H9 (cell line): ENCODE measurements around the gene GP1BB. TPM values are rescaled to one million over a fixed set of nuclear protein-coding genes. Genes with fewer than 3 reads are reported as not detected.

Experiments used
- DNase-seq: peaks from one replicate; pipeline ENCODE4 v3.0.0-alpha.2; 2017
- H2AFZ ChIP-seq: one replicate; pipeline ENCODE4 v1.6.1; 2013; ENCODE audit warnings: mild to moderate bottlenecking, low read length, control low read depth, moderate library complexity
- H2AK5ac ChIP-seq: 2 replicates; pipeline ENCODE4 v1.6.1; 2013; ENCODE audit warnings: low read length, control low read depth, mixed read lengths; ENCODE audit not compliant: insufficient read length
- H2BK120ac ChIP-seq: one replicate; pipeline ENCODE4 v1.6.1; 2013; ENCODE audit warnings: low read depth, mild to moderate bottlenecking, low read length, control low read depth, inconsistent platforms; ENCODE audit not compliant: poor library complexity, severe bottlenecking
- H2BK12ac ChIP-seq: 2 replicates; pipeline ENCODE4 v1.6.1; 2013; ENCODE audit warnings: low read length, control low read depth, mixed read lengths, low read depth; ENCODE audit not compliant: insufficient read length
- H2BK15ac ChIP-seq: 2 replicates; pipeline ENCODE4 v1.6.1; 2013; ENCODE audit warnings: low read depth, low read length, control low read depth
- H2BK20ac ChIP-seq: one replicate; pipeline ENCODE4 v1.6.1; 2013; ENCODE audit warnings: low read depth, mild to moderate bottlenecking, low read length, control low read depth, inconsistent platforms; ENCODE audit not compliant: poor library complexity, severe bottlenecking
- H2BK5ac ChIP-seq: 2 replicates; pipeline ENCODE4 v1.6.1; 2013; ENCODE audit warnings: low read length, control low read depth, mixed read lengths; ENCODE audit not compliant: insufficient read length
- H3K14ac ChIP-seq: 2 replicates; pipeline ENCODE4 v1.6.1; 2013; ENCODE audit warnings: low read length, control low read depth; ENCODE audit not compliant: insufficient read depth
- H3K18ac ChIP-seq: 2 replicates; pipeline ENCODE4 v1.6.1; 2013; ENCODE audit warnings: low read depth, mild to moderate bottlenecking, mixed read lengths, low read length, control low read depth; ENCODE audit not compliant: insufficient read length
- H3K23ac ChIP-seq: 2 replicates; pipeline ENCODE4 v1.6.1; 2013; ENCODE audit warnings: low read length, control low read depth, mixed read lengths, low read depth; ENCODE audit not compliant: insufficient read length
- H3K23me2 ChIP-seq: 2 replicates; pipeline ENCODE4 v1.6.1; 2013; ENCODE audit warnings: low read depth, mild to moderate bottlenecking, mixed read lengths, low read length, control low read depth; ENCODE audit not compliant: insufficient read length, poor library complexity, severe bottlenecking
- H3K27ac ChIP-seq: 2 replicates; pipeline ENCODE4 v1.5.1; 2013; ENCODE audit warnings: low read length, control low read depth, mixed read lengths, low read depth; ENCODE audit not compliant: insufficient read length
- H3K27me3 ChIP-seq: 2 replicates; pipeline ENCODE4 v1.6.1; 2013; ENCODE audit warnings: low read length, control low read depth, inconsistent platforms; ENCODE audit not compliant: insufficient read depth
- H3K4ac ChIP-seq: 2 replicates; pipeline ENCODE4 v1.6.1; 2013; ENCODE audit warnings: low read depth, mild to moderate bottlenecking, control low read depth, inconsistent platforms, low read length, moderate library complexity
- H3K4me1 ChIP-seq: 2 replicates; pipeline ENCODE4 v1.6.1; 2013; ENCODE audit warnings: low read length, control low read depth, inconsistent platforms; ENCODE audit not compliant: insufficient read depth
- H3K4me2 ChIP-seq: 2 replicates; pipeline ENCODE4 v1.6.1; 2013; ENCODE audit warnings: low read length, control low read depth, mixed read lengths; ENCODE audit not compliant: insufficient read length, insufficient read depth
- H3K56ac ChIP-seq: 2 replicates; pipeline ENCODE4 v1.6.1; 2013; ENCODE audit warnings: low read depth, mild to moderate bottlenecking, mixed read lengths, low read length, control low read depth; ENCODE audit not compliant: insufficient read length
- H3K79me1 ChIP-seq: 2 replicates; pipeline ENCODE4 v1.6.1; 2013; ENCODE audit warnings: low read depth, mild to moderate bottlenecking, moderate library complexity, low read length, control low read depth, inconsistent platforms; ENCODE audit not compliant: insufficient read depth, poor library complexity, severe bottlenecking
- H3K79me2 ChIP-seq: 2 replicates; pipeline ENCODE4 v1.6.1; 2013; ENCODE audit warnings: low read length, control low read depth, inconsistent platforms; ENCODE audit not compliant: insufficient read depth
- H3K9ac ChIP-seq: 2 replicates; pipeline ENCODE4 v1.6.1; 2013; ENCODE audit warnings: low read length, control low read depth, mixed read lengths; ENCODE audit not compliant: insufficient read length; ENCODE audit errors: extremely low read depth
- H3K9me3 ChIP-seq: one replicate; pipeline ENCODE4 v1.6.1; 2013; ENCODE audit warnings: low read depth, low read length, inconsistent platforms; ENCODE audit not compliant: control insufficient read depth
- H3T11ph ChIP-seq: one replicate; pipeline ENCODE4 v1.6.1; 2013; ENCODE audit warnings: mild to moderate bottlenecking, low read length, control low read depth, inconsistent platforms
- H4K20me1 ChIP-seq: one replicate; pipeline ENCODE4 v1.6.1; 2013; ENCODE audit not compliant: control insufficient read depth, insufficient read length, insufficient read depth
- H4K5ac ChIP-seq: 2 replicates; pipeline ENCODE4 v1.6.1; 2013; ENCODE audit warnings: low read depth, mild to moderate bottlenecking, mixed read lengths, low read length, control low read depth; ENCODE audit not compliant: insufficient read length
- H4K8ac ChIP-seq: replicated peaks from 2 replicates; pipeline ENCODE4 v1.6.1; 2013; ENCODE audit warnings: low read length, control low read depth, mixed read lengths, low read depth; ENCODE audit not compliant: insufficient read length
- H4K91ac ChIP-seq: 2 replicates; pipeline ENCODE4 v1.6.1; 2013; ENCODE audit warnings: low read depth, mild to moderate bottlenecking, moderate library complexity, mixed read lengths, low read length, control low read depth; ENCODE audit not compliant: insufficient read length
- H3K27ac Mint-ChIP-seq, 3 experiments: 2 replicates in 2 of 3; 3 replicates in 1 of 3; pipeline ENCODE4 v1.8.0; 2020 to 2021; ENCODE audit warnings: mixed read lengths in 3 of 3, mild to moderate bottlenecking in 1 of 3, moderate library complexity in 1 of 3
- H3K27me3 Mint-ChIP-seq: 2 replicates; pipeline ENCODE4 v1.8.0; 2021; ENCODE audit warnings: low read depth, mild to moderate bottlenecking, moderate library complexity, mixed read lengths
- H3K36me3 Mint-ChIP-seq, 3 experiments: 2 replicates in 2 of 3; 3 replicates in 1 of 3; pipeline ENCODE4 v1.8.0; 2020 to 2021; ENCODE audit warnings: low read depth in 3 of 3, mixed read lengths in 3 of 3; ENCODE audit not compliant: insufficient read depth in 1 of 3
- H3K4me1 Mint-ChIP-seq, 2 experiments: 2 replicates each; pipeline ENCODE4 v1.8.0; 2020; ENCODE audit warnings: mixed read lengths in 2 of 2
- H3K4me3 Mint-ChIP-seq, 2 experiments: 2 replicates in 1 of 2; 3 replicates in 1 of 2; pipeline ENCODE4 v1.8.0; 2020 to 2021; ENCODE audit warnings: mild to moderate bottlenecking in 2 of 2, mixed read lengths in 2 of 2, moderate library complexity in 1 of 2
- H3K9me3 Mint-ChIP-seq, 2 experiments: 2 replicates in 1 of 2; 3 replicates in 1 of 2; pipeline ENCODE4 v1.8.0; 2020; ENCODE audit warnings: mild to moderate bottlenecking in 2 of 2, mixed read lengths in 2 of 2, moderate library complexity in 1 of 2
- CTCF ChIP-seq: fragments of 200-600 bp; sonication (generic); conservative IDR thresholded peaks from 3 replicates; pipeline ENCODE4 v1.8.0; 2021; ENCODE audit warnings: antibody characterized with exemption, mild to moderate bottlenecking
- WGBS: extraction: QIAGEN DNeasy Blood & Tissue Kit; methylation state at CpG from one replicate; pipeline ENCODE4 v1.1.7; 2013; ENCODE audit warnings: missing lambda C conversion rate, low lambda C conversion rate, mixed read lengths; ENCODE audit not compliant: insufficient read length; ENCODE audit errors: extremely low coverage; 5-methylcytosine and 5-hydroxymethylcytosine counted together
- total RNA-seq: library from RNA; stranded (reverse); gene quantifications from 2 replicates; pipeline ENCODE4 v1.2.1, GENCODE V29; 2021

Gene GP1BB
- total RNA-seq, 1 experiment from 2014 or later = 3.4 TPM

DNA sequence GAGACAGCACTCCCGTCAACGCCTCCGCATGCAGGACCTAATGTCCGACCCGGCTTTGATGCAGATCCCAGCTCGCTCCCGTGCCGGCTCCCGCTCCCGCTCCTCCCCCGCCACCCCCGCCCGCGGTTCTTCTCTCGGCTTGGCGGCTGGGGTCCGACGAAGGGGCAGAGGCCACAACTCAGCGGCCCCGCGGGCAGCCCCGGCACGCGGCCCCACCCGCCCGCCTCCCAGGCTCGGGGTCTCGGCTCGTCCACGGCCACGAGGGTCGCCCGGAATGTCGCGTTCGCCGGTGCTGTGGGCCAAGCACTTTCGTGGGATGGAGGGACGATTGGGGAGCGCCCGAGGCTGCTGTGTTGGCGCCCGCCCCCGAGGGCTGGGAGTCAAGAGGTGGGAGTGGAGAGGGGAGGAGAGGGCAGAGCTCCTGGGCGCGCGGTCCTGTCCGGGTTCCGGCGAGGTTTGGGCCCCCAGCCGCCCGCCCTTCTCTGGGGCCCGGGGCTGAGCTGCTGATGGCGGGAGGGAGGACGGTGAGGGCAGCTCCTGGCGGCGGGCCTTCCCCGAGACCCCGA, 31.9 kb downstream of the GP1BB start:
- no peak for TF ChIP-seq CTCF
- H3K23me2 ChIP-seq = no peaks in the 10 kb centered on the region
- H2BK12ac ChIP-seq = no peak overlapping the region
- no peaks in the 10 kb centered on the region; a peak in 1 of 7 replicates for H3K36me3 Mint-ChIP-seq
- H2BK20ac ChIP-seq = no peak overlapping the region
- H3K9ac ChIP-seq = no peak overlapping the region
- H4K20me1 ChIP-seq = peaks cover 3% of the 10 kb centered on the region
- no peak overlapping the region for H3K14ac ChIP-seq
- H3K56ac ChIP-seq = no peak overlapping the region
- H3K27ac Mint-ChIP-seq = no peak overlapping the region
- no peak overlapping the region for H3T11ph ChIP-seq
- H2BK120ac ChIP-seq = no peak overlapping the region
- H2AK5ac ChIP-seq = no peak overlapping the region
- H4K91ac ChIP-seq = no peak overlapping the region
- H3K27ac ChIP-seq = no peak overlapping the region
- peak overlapping the region; percentile 13 for H3K4me2 ChIP-seq
- no peaks in the 10 kb centered on the region for H3K4me1 ChIP-seq
- no peak overlapping the region for H3K23ac ChIP-seq
- peak overlapping the region; percentile 39 to 75; a peak in 4 of 5 replicates for H3K4me3 Mint-ChIP-seq
- H3K79me1 ChIP-seq = no peaks in the 10 kb centered on the region
- H2BK15ac ChIP-seq = no peak overlapping the region
- H2AFZ ChIP-seq = no peak overlapping the region
- peaks cover 5 to 9% of the 10 kb centered on the region in 2 experiments; a peak in 4 of 5 replicates for H3K9me3 Mint-ChIP-seq
- peaks cover 68% of the 10 kb centered on the region for H3K27me3 ChIP-seq
- no peak overlapping the region for H3K18ac ChIP-seq
- peaks cover 87% of the 10 kb centered on the region for H3K27me3 Mint-ChIP-seq
- H4K8ac ChIP-seq = no peak overlapping the region
- H3K4ac ChIP-seq = no peak overlapping the region
- no peak overlapping the region for H4K5ac ChIP-seq
- no CpG with 5 or more reads among the region's 59 CpGs for WGBS
- H3K9me3 ChIP-seq = no peaks in the 10 kb centered on the region
- no peak for DNase-seq
- no peaks in the 10 kb centered on the region for H3K79me2 ChIP-seq
- H2BK5ac ChIP-seq = no peak overlapping the region
- H3K4me1 Mint-ChIP-seq = peaks cover 19 to 35% of the 10 kb centered on the region in 2 experiments
